HL-60 (cell line): Measurements from ENCODE around the gene WFS1.

Source experiments
- GABPA ChIP-seq: IDR thresholded peaks from 2 replicates; pipeline ENCODE4 v1.6.1; 2012; ENCODE audit warnings: low read depth
- POLR2AphosphoS5 ChIP-seq: IDR thresholded peaks from 2 replicates; pipeline ENCODE4 v1.6.1; 2012; ENCODE audit warnings: low read depth
- REST ChIP-seq: IDR thresholded peaks from 2 replicates; pipeline ENCODE4 v1.6.1; 2012; ENCODE audit warnings: low read depth; ENCODE audit not compliant: insufficient replicate concordance
- SPI1 ChIP-seq: IDR thresholded peaks from 2 replicates; pipeline ENCODE4 v1.6.1; 2012; ENCODE audit warnings: low read depth, mild to moderate bottlenecking, borderline replicate concordance
- TF ChIP-seq, protein P1 (sequence below): IDR thresholded peaks from one replicate; pipeline ENCODE4 v1.5.1; 2011; ENCODE audit warnings: low read length, control low read depth, inconsistent platforms; ENCODE audit not compliant: insufficient read depth

GRCh38 chr4:6330384-6330767 is 60.7 kb downstream of the WFS1 start:
- TF ChIP-seq, protein P1, sequence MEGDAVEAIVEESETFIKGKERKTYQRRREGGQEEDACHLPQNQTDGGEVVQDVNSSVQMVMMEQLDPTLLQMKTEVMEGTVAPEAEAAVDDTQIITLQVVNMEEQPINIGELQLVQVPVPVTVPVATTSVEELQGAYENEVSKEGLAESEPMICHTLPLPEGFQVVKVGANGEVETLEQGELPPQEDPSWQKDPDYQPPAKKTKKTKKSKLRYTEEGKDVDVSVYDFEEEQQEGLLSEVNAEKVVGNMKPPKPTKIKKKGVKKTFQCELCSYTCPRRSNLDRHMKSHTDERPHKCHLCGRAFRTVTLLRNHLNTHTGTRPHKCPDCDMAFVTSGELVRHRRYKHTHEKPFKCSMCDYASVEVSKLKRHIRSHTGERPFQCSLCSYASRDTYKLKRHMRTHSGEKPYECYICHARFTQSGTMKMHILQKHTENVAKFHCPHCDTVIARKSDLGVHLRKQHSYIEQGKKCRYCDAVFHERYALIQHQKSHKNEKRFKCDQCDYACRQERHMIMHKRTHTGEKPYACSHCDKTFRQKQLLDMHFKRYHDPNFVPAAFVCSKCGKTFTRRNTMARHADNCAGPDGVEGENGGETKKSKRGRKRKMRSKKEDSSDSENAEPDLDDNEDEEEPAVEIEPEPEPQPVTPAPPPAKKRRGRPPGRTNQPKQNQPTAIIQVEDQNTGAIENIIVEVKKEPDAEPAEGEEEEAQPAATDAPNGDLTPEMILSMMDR: no peak
- TF ChIP-seq REST: no peak
- TF ChIP-seq POLR2AphosphoS5: no peak
- TF ChIP-seq GABPA: no peak
- no peak for TF ChIP-seq SPI1
